Astrocyte of the hippocampus (primary cell): ENCODE data around the gene RAB40C.

Experiments
- DNase-seq: peaks from one replicate; pipeline ENCODE4 v3.0.0; 2011; ENCODE audit warnings: low read depth, low spot score

RAB40C gene

GRCh38 chr16:559411-560203, 30.3 kb upstream of the RAB40C start:
- no peak for DNase-seq

- DNase-seq, result no peak
Measured at GRCh38 chr16:560204-560700, 29.6 kb upstream of the RAB40C start, which contains the start of gene PRR35. Gene PRR35 (plus strand): TSS chr16:560394. CDS start chr16:563295, 2,901 bp downstream.

DNA sequence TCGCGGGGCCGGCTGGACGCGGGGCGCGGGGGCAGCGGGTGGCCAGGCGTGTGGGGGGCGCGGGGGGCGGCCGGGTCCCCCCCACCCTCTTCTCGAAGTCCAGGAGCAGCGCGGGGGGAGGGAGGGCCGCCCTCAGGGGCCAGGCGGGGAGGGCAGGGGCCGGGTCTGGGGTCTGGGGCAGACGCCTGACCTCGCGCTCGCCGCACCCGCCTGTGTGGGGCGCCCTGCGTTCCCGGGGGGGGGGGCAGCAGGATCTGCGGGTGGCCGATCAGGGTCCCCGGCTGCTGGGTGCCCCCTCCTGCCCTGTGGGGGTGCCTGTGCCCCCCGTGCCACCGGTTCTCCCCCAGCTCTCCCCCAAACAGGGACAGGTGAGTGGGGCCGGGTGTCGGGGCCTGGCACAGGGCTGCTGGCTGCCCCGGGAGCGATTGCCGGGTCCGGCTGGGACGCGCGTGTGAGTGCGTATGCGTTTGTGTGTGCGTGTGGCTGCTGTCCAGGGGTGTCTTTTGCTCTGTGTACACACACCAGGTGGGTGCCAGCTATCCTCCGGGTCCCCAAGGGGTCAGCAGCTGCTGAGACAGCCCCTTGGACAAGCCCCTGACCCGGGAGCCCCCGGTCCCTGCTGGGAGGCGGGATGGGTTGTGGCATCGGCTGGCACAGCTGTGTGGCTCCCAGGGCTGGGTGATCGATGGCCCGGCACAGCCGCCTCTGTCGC, 29.0 kb upstream of the RAB40C start:
- no peak for DNase-seq

GRCh38 chr16:561413-561794, 28.5 kb upstream of the RAB40C start:
- no peak for DNase-seq

GRCh38 chr16:561957-562938, 27.6 kb upstream of the RAB40C start:
- DNase-seq, result no peak

GRCh38 chr16:563072-563644, 26.7 kb upstream of the RAB40C start:
- no peak for DNase-seq

- no peak for DNase-seq
Measured at GRCh38 chr16:564690-565418, 25.0 kb upstream of the RAB40C start.

DNA sequence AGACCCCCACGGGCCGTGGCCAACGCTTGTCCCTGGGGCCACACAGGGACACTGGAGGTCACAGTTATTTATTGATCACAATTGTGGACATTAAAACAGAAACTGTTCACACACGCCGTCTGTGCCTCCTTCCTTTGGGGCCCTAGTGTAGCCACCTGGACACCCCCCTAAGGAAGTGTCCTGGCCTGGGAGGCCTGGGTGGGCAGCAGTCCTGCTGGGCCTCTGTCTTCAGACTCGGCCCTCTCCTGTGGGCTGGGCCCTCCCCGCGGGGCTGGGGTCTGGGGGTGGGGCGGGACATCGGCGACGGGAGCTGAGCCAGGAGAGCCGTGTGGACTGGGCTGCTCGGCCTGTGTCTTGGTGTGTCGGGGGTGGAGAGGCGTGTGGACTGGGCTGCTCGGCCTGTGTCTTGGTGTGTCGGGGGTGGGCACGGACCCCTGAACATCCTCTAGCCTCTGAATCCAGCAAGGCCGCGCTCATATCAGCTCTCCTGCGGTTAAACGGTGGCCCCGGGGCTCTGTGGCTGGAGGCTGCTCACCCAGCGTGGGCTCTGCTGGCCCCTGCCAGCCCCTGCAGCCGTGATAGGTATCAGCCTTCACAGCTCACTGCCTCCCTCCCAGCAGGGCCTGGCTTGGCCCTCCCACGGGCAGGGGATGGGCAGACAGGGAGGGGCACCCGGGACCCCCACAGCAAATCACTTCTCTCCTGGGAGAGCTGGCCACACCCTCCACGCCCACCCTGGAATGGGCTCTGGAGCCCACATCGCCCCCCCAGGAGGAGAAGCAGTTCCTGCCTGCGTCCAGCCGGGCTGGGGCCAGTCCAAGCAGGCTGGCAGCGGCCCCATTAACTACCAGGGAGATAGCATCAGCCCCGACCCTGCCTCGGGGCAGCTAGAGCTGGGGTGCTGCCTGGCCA, 24.2 kb upstream of the RAB40C start:
- peak; percentile 66 for DNase-seq

DNA sequence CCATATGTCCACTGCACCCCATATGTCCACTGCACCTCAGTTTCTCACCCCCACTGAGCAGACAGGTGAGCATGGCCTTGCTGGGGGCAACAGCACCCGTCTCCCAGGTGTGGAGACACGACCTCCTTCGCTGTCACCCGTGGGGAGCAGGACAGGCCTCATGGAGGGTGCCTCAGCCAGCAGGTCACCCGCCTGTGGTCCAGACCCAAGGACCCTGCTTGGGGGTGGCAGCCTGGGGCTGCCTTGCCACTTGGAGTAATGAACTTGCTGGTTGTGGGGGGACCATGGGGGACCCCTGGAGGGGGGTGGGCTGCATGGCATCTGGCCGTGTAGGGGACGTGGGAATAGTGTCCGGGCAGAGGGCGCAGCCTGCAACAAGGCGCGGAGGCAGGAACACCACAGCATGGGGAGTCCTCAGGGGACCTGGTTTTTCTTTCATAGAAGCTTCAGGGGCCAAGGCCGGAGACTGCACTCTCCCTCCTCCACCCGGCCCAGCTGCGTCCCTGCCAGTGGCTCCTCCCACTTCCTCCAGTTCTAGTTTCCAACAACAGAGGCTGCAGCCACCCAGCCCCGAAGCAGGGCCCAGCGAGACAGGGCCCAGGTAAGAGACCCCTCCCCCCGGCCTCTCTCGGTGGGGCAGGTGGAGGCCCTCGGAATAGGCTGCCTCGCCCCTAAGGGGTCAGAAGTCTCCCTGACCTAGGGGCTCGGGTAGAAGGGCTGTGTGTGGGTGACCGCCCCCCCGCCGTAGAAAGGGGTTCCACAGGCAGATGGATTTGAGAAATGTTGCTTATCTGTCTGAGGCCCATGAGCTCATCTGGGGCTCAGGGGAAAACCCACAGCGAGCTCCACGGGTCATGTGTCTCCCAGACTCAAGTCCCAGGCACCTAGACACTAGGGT, 23.1 kb upstream of the RAB40C start, which contains the start of gene NHLRC4:
NHLRC4 (plus strand) TSS at position 531 of the 898 bp plus-strand sequence. CDS start 1,043 bp downstream, outside the sequence.
- peak; percentile 50 for DNase-seq

GRCh38 chr16:567373-568256, 22.3 kb upstream of the RAB40C start:
- no peak for DNase-seq

DNA sequence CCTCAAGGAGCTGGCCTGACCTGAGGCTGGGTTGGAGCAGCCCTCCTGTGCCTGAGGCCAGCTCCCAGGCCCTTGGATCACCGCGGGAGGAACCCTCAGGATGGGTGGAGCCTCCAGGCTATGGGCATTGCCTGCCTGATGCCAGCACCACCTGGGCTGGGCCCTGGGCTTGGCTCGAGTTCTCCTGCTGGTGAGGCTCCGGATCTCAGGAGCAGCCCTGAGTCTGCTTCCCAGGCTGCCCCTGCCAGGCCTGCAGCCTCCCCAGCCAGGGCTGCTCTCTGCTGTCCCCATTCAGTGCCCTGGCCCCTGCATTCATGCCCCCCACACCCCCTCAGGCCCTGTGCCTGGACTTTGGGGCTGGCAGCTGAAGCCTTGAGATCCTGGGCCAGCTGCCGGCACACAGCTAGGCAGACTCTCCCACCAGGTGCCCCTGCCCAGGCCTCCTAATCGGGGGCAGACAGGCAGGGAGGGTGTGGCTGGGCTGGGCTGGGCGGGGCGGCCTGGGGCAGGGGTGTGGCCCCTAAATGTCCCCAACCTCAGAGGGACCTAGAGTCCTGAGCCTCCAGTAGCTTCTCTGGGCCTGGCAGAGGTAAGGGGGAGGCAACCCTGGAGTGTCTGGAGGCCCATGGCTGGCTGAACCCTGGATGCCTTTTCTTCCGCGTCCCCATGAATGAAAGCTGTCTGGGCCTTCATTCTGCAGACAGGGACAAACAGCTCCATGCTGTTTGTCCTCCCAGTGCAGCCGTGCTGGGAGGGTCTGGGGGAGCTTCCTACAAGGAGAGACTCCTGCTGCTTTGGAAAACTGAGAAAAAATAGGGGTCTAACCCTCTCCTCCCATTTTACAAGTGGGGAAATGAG, 21.2 kb upstream of the RAB40C start:
- DNase-seq, result no peak

- peak; percentile 85 for DNase-seq
Measured at GRCh38 chr16:569445-570254, 20.2 kb upstream of the RAB40C start, which contains the start of gene PIGQ. Gene PIGQ (plus strand): TSS chr16:569968. CDS start chr16:574075, 4,107 bp downstream.

GRCh38 chr16:572865-573650, 16.8 kb upstream of the RAB40C start:
- DNase-seq, result no peak

DNA sequence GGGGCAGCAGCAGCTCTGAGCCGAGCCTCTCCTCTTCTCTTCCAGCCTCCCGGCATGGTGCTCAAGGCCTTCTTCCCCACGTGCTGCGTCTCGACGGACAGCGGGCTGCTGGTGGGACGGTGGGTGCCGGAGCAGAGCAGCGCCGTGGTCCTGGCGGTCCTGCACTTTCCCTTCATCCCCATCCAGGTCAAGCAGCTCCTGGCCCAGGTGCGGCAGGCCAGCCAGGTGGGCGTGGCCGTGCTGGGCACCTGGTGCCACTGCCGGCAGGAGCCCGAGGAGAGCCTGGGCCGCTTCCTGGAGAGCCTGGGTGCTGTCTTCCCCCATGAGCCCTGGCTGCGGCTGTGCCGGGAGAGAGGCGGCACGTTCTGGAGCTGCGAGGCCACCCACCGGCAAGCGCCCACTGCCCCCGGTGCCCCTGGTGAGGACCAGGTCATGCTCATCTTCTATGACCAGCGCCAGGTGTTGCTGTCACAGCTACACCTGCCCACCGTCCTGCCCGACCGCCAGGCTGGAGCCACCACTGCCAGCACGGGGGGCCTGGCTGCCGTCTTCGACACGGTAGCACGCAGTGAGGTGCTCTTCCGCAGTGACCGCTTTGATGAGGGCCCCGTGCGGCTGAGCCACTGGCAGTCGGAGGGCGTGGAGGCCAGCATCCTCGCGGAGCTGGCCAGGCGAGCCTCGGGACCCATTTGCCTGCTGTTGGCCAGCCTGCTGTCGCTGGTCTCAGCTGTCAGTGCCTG, 15.7 kb upstream of the RAB40C start:
- no peak for DNase-seq
